ENCODE results near the gene SUGCT.

Gene SUGCT

DNA sequence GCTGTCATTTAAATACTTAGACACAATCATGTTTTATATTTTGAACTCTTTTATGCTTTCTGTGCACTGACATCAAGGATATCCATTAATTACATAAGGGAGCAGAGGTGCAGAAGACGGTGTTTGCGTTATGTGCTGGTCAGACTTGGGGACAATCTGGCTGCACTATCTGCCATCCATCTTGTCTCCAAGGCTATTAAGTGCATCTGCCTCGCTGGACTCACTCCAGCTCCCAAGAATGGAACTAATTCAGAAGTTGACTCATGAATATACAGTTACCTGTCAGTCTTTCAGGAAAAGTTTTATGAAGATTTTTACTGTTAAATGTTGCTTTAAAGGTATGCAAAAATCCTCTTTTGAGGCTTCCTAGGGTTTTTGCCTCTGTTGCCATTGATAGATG lies 391.0 kb downstream of the SUGCT start:
- Histone ChIP-seq H3K4me1 (ENCODE audit: low read length) (no peaks in the 10 kb centered on the region), H3K9ac (ENCODE audit: low read length) (no peak overlapping the region), H3K27me3 (ENCODE audit: low read depth, low read length) (no peaks in the 10 kb centered on the region), H3K36me3 (replicated peaks; ENCODE audit: low read depth, low read length) (no peaks in the 10 kb centered on the region), H2AFZ (ENCODE audit: low read depth, low read length) (no peak overlapping the region), H4K20me1 (ENCODE audit: insufficient read depth, low read length) (no peaks in the 10 kb centered on the region), H3K4me3 (ENCODE audit: low read length) (no peak overlapping the region), H3K4me2 (ENCODE audit: low read length) (no peak overlapping the region), H3K27ac (ENCODE audit: low read length) (no peak overlapping the region), H3K9me3 (ENCODE audit: insufficient read depth, low read length) (no peaks in the 10 kb centered on the region), H3K79me2 (ENCODE audit: low read length) (no peaks in the 10 kb centered on the region)
- TF ChIP-seq CTCF (IDR thresholded peaks at IDR 0.05; ENCODE audit: low read depth, low read length) (no peak), EZH2phosphoT487 (IDR thresholded peaks at IDR 0.05; ENCODE audit: low read depth) (no peak)

DNA sequence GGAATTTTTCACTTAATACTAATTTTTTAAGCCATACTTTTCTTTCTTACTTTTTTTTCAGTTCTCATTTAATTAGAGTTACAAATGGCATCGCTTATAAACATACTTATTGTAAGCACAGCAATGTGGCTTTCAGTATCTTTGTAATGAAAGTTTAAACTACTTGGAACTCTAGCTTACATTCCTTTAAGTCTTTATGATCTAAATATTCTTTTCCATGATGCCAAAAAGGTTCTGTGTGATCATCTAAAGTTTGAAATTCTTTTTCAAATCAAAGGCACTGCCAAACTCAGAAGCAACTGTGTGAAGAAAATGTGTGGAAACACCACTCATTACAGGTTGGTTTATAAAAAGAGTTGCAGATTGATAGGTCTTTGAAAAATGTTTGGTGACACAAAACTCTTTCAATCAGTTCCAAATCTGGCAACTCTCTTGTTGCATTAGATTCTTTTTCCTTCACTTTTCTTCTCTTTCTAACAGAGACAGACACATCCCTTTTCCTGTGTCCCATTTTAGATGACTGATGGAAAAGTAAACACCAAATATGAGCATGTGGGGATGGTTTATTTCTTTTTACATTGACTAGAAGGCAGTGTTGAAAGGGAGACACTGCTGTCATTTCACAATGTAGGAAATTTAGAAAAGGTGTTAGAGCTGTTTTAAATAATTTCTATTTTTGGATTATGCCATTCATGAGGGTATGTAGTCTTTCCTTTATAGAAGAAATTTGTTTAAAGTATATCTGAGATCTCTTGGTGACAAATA lies 392.3 kb downstream of the SUGCT start:
- no peaks in the 10 kb centered on the region for H4K20me1 ChIP-seq (ENCODE audit: insufficient read depth, low read length)
- no peak overlapping the region for H3K4me2 ChIP-seq (ENCODE audit: low read length)
- no peak for TF ChIP-seq CTCF (IDR thresholded peaks at IDR 0.05; ENCODE audit: low read depth, low read length)
- TF ChIP-seq EZH2phosphoT487 (IDR thresholded peaks at IDR 0.05; ENCODE audit: low read depth): no peak
- H3K36me3 ChIP-seq (replicated peaks; ENCODE audit: low read depth, low read length): no peaks in the 10 kb centered on the region
- no peaks in the 10 kb centered on the region for H3K27me3 ChIP-seq (ENCODE audit: low read depth, low read length)
- no peak overlapping the region for H3K4me3 ChIP-seq (ENCODE audit: low read length)
- no peaks in the 10 kb centered on the region for H3K9me3 ChIP-seq (ENCODE audit: insufficient read depth, low read length)
- H2AFZ ChIP-seq (ENCODE audit: low read depth, low read length): no peak overlapping the region
- no peak overlapping the region for H3K27ac ChIP-seq (ENCODE audit: low read length)
- H3K79me2 ChIP-seq (ENCODE audit: low read length): no peaks in the 10 kb centered on the region
- no peaks in the 10 kb centered on the region for H3K4me1 ChIP-seq (ENCODE audit: low read length)
- H3K9ac ChIP-seq (ENCODE audit: low read length): no peak overlapping the region

DNA sequence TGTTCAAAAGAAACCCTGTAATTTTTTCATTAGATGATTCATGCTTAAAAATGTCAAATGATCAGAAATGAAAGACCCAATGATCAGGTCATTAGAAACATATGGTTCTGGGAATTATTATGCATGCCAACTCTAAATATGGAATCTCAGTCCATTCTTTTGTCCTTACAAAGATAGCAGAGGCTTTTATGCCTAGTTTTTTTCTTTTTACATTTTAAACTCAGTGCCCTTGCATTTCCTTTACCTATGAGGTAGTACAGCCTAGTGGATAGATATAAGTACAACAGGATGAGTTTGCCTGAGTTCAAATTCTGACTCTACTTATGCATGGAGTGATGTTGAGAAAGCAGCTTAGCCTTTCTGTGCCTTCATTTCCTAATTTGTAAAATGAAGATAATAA lies 392.9 kb downstream of the SUGCT start:
- no peak for TF ChIP-seq CTCF (IDR thresholded peaks at IDR 0.05; ENCODE audit: low read depth, low read length)
- TF ChIP-seq EZH2phosphoT487 (IDR thresholded peaks at IDR 0.05; ENCODE audit: low read depth): no peak
- Histone ChIP-seq H3K4me1 (ENCODE audit: low read length) (no peaks in the 10 kb centered on the region), H3K36me3 (replicated peaks; ENCODE audit: low read depth, low read length) (no peaks in the 10 kb centered on the region), H3K79me2 (ENCODE audit: low read length) (no peaks in the 10 kb centered on the region), H2AFZ (ENCODE audit: low read depth, low read length) (no peak overlapping the region), H4K20me1 (ENCODE audit: insufficient read depth, low read length) (no peaks in the 10 kb centered on the region), H3K27ac (ENCODE audit: low read length) (no peak overlapping the region), H3K27me3 (ENCODE audit: low read depth, low read length) (no peaks in the 10 kb centered on the region), H3K9ac (ENCODE audit: low read length) (no peak overlapping the region), H3K4me2 (ENCODE audit: low read length) (no peak overlapping the region), H3K9me3 (ENCODE audit: insufficient read depth, low read length) (no peaks in the 10 kb centered on the region), H3K4me3 (ENCODE audit: low read length) (no peak overlapping the region)

- Histone ChIP-seq H4K20me1 (ENCODE audit: insufficient read depth, low read length) (no peaks in the 10 kb centered on the region), H3K4me3 (ENCODE audit: low read length) (no peak overlapping the region), H3K4me1 (ENCODE audit: low read length) (no peaks in the 10 kb centered on the region), H3K79me2 (ENCODE audit: low read length) (no peaks in the 10 kb centered on the region), H3K27me3 (ENCODE audit: low read depth, low read length) (no peaks in the 10 kb centered on the region), H3K9ac (ENCODE audit: low read length) (no peak overlapping the region), H3K27ac (ENCODE audit: low read length) (no peak overlapping the region), H3K9me3 (ENCODE audit: insufficient read depth, low read length) (no peaks in the 10 kb centered on the region), H3K36me3 (replicated peaks; ENCODE audit: low read depth, low read length) (no peaks in the 10 kb centered on the region), H3K4me2 (ENCODE audit: low read length) (no peak overlapping the region), H2AFZ (ENCODE audit: low read depth, low read length) (no peak overlapping the region)
- no peak for TF ChIP-seq EZH2phosphoT487 (IDR thresholded peaks at IDR 0.05; ENCODE audit: low read depth)
- no peak for TF ChIP-seq CTCF (IDR thresholded peaks at IDR 0.05; ENCODE audit: low read depth, low read length)
Observed at GRCh38 chr7:40530292-40530691, 395.5 kb downstream of the SUGCT start.
